Measurements from ENCODE around the gene MCOLN2. TPM values are rescaled to one million over a fixed set of nuclear protein-coding genes. Genes with fewer than 3 reads are reported as not detected.

MCOLN2 gene
- total RNA-seq, 1 experiment from 2014 or later = 11.3 TPM

DNA sequence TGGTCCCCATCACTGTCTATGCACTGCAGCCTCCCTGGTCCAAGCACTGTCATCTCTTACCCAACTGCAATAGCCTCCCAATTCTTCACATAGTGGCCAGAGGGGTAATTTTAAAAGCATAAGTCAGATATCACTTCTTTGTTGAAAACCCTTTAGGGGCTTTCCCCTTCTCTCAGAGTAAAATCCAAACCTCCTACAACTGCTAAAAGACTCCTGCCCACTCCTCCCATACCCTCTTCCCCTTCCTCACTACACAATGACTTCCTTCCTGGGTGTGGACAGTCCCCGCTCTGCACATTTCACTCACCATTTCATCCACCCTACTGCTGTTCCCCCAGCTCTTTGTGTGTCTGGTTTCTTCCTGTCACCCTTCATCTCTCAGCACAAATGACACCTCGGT is 8.3 kb downstream of the MCOLN2 start:
- ChIA-PET RAD21 (ENCODE audit: low non-redundant PET in 1 of 2, low total read pairs in 2 of 2, uncharacterized antibody in 2 of 2, unreplicated experiment in 2 of 2) (no interaction called here), POLR2A (no interaction called here), CTCF (no interaction called here)
- no peaks in the 10 kb centered on the region for H3K27me3 ChIP-seq (ENCODE audit: insufficient read depth, low read length)
- no peak overlapping the region for H3K4me2 ChIP-seq (ENCODE audit: low read length)
- H2AFZ ChIP-seq (ENCODE audit: low read depth, low read length, poor library complexity, severe bottlenecking) = no peak overlapping the region
- H3K79me2 ChIP-seq (ENCODE audit: insufficient read depth, low read length) = no peaks in the 10 kb centered on the region
- no peak overlapping the region for H3K27ac ChIP-seq (ENCODE audit: low read depth, low read length)
- intact Hi-C loops (cut with micrococcal nuclease) = no loop called here
- TF ChIP-seq CEBPB (IDR thresholded peaks at IDR 0.05; ENCODE audit: low read depth) = no peak
- no peak for TF ChIP-seq ZNF274 (IDR thresholded peaks at IDR 0.05; ENCODE audit: low read depth, low read length)
- no peak for TF ChIP-seq CBX3 (IDR thresholded peaks at IDR 0.05; ENCODE audit: low read depth)
- TF ChIP-seq EZH2phosphoT487 (IDR thresholded peaks at IDR 0.05; ENCODE audit: borderline replicate concordance) = no peak
- TF ChIP-seq JUND (IDR thresholded peaks at IDR 0.05) = no peak
- TF ChIP-seq, protein P1, sequence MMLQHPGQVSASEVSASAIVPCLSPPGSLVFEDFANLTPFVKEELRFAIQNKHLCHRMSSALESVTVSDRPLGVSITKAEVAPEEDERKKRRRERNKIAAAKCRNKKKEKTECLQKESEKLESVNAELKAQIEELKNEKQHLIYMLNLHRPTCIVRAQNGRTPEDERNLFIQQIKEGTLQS (IDR thresholded peaks at IDR 0.05) = no peak
- TF ChIP-seq TCF7L2 (IDR thresholded peaks at IDR 0.05; ENCODE audit: borderline replicate concordance, extremely low read depth, insufficient read depth, insufficient read length) = no peak
- no peak for TF ChIP-seq ZFX (IDR thresholded peaks at IDR 0.05)
- TF ChIP-seq, protein P2, sequence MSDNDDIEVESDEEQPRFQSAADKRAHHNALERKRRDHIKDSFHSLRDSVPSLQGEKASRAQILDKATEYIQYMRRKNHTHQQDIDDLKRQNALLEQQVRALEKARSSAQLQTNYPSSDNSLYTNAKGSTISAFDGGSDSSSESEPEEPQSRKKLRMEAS (IDR thresholded peaks at IDR 0.05) = no peak
- no peak for TF ChIP-seq SRF (IDR thresholded peaks at IDR 0.05; ENCODE audit: low read depth)
- TF ChIP-seq EZH2 (IDR thresholded peaks at IDR 0.05) = no peak
- TF ChIP-seq YY1 (IDR thresholded peaks at IDR 0.05; ENCODE audit: extremely low read depth, insufficient replicate concordance, low read depth, low read length) = no peak
- no peak for TF ChIP-seq FOSL1 (IDR thresholded peaks at IDR 0.05; ENCODE audit: low read depth)
- no peak for TF ChIP-seq EGR1 (IDR thresholded peaks at IDR 0.05; ENCODE audit: low read depth)
- TF ChIP-seq, protein P3, sequence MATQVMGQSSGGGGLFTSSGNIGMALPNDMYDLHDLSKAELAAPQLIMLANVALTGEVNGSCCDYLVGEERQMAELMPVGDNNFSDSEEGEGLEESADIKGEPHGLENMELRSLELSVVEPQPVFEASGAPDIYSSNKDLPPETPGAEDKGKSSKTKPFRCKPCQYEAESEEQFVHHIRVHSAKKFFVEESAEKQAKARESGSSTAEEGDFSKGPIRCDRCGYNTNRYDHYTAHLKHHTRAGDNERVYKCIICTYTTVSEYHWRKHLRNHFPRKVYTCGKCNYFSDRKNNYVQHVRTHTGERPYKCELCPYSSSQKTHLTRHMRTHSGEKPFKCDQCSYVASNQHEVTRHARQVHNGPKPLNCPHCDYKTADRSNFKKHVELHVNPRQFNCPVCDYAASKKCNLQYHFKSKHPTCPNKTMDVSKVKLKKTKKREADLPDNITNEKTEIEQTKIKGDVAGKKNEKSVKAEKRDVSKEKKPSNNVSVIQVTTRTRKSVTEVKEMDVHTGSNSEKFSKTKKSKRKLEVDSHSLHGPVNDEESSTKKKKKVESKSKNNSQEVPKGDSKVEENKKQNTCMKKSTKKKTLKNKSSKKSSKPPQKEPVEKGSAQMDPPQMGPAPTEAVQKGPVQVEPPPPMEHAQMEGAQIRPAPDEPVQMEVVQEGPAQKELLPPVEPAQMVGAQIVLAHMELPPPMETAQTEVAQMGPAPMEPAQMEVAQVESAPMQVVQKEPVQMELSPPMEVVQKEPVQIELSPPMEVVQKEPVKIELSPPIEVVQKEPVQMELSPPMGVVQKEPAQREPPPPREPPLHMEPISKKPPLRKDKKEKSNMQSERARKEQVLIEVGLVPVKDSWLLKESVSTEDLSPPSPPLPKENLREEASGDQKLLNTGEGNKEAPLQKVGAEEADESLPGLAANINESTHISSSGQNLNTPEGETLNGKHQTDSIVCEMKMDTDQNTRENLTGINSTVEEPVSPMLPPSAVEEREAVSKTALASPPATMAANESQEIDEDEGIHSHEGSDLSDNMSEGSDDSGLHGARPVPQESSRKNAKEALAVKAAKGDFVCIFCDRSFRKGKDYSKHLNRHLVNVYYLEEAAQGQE (IDR thresholded peaks at IDR 0.05; ENCODE audit: low read depth) = no peak
- no peak for TF ChIP-seq RAD21 (IDR thresholded peaks at IDR 0.05; ENCODE audit: low read depth)
- no peak for TF ChIP-seq POLR2A (IDR thresholded peaks at IDR 0.05; ENCODE audit: borderline replicate concordance, extremely low read depth, insufficient read depth, insufficient read length)
- TF ChIP-seq SIN3A (IDR thresholded peaks at IDR 0.05; ENCODE audit: low read depth) = no peak
- TF ChIP-seq POLR2AphosphoS5 (IDR thresholded peaks at IDR 0.05; ENCODE audit: low read depth, low read length) = no peak
- TF ChIP-seq, protein P4, sequence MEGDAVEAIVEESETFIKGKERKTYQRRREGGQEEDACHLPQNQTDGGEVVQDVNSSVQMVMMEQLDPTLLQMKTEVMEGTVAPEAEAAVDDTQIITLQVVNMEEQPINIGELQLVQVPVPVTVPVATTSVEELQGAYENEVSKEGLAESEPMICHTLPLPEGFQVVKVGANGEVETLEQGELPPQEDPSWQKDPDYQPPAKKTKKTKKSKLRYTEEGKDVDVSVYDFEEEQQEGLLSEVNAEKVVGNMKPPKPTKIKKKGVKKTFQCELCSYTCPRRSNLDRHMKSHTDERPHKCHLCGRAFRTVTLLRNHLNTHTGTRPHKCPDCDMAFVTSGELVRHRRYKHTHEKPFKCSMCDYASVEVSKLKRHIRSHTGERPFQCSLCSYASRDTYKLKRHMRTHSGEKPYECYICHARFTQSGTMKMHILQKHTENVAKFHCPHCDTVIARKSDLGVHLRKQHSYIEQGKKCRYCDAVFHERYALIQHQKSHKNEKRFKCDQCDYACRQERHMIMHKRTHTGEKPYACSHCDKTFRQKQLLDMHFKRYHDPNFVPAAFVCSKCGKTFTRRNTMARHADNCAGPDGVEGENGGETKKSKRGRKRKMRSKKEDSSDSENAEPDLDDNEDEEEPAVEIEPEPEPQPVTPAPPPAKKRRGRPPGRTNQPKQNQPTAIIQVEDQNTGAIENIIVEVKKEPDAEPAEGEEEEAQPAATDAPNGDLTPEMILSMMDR (IDR thresholded peaks at IDR 0.05 in 2 of 3, conservative IDR thresholded peaks at IDR 0.05 in 1 of 3; ENCODE audit: borderline replicate concordance in 1 of 3, insufficient read depth in 1 of 3, low read depth in 2 of 3, low read length in 2 of 3) = no peak
- no peaks in the 10 kb centered on the region for H4K20me1 ChIP-seq (ENCODE audit: insufficient read depth)
- DNase-seq (ENCODE audit: low read depth, low spot score) (no peak), ATAC-seq (no peak)
- H3K4me3 ChIP-seq (replicated peaks in 1 of 2; ENCODE audit: low read depth in 1 of 2, low read length in 2 of 2) = no peak overlapping the region
- no peak overlapping the region for H3K9ac ChIP-seq (ENCODE audit: low read length)
- H3K9me3 ChIP-seq (ENCODE audit: control insufficient read depth in 1 of 2, insufficient read depth in 1 of 2, low read depth in 1 of 2, low read length in 2 of 2) = no peaks in the 10 kb centered on the region
- H3K4me1 ChIP-seq (ENCODE audit: control insufficient read depth in 1 of 2, insufficient read depth in 2 of 2, low read length in 2 of 2) = no peaks in the 10 kb centered on the region
- H3K36me3 ChIP-seq (ENCODE audit: control insufficient read depth in 1 of 2, insufficient read depth in 2 of 2, low read length in 2 of 2) = no peaks in the 10 kb centered on the region
- BruUV-seq (replicated peaks) = no TSS peak
- no peaks in the 10 kb centered on the region for H3K9me2 ChIP-seq (ENCODE audit: insufficient read depth)
